GM18867 (cell line): ENCODE data around the gene MAP3K3.
"Not testable (repeated sequence)": the region's sequence is repeated elsewhere in the genome, so short reads cannot be mapped to it uniquely, and the experiment has no call there.

Experiments
- ATAC-seq: cut with Tn5 transposase; IDR thresholded peaks from one replicate; pipeline ENCODE4 v1.9.1; 2021; ENCODE audit warnings: mild to moderate bottlenecking, moderate library complexity; ENCODE audit not compliant: unreplicated experiment

MAP3K3 gene

GRCh38 chr17:63703556-63704258, 81.5 kb downstream of the MAP3K3 start:
- ATAC-seq, result no peak

GRCh38 chr17:63704259-63704576, 82.0 kb downstream of the MAP3K3 start:
- no peak for ATAC-seq

GRCh38 chr17:63704836-63705235, 82.6 kb downstream of the MAP3K3 start:
- ATAC-seq, result no peak

GRCh38 chr17:63705657-63706056, 83.4 kb downstream of the MAP3K3 start:
- no peak for ATAC-seq

GRCh38 chr17:63706336-63707082, 84.3 kb downstream of the MAP3K3 start:
- ATAC-seq, result no peak

- no peak for ATAC-seq
These were observed 84.9 kb downstream of the MAP3K3 start for GRCh38 chr17:63707151-63707550.

GRCh38 chr17:63709110-63709509, 86.9 kb downstream of the MAP3K3 start:
- ATAC-seq, result no peak

GRCh38 chr17:63714550-63715277, 92.5 kb downstream of the MAP3K3 start:
- no peak for ATAC-seq

- ATAC-seq, result no peak
These were observed 94.2 kb downstream of the MAP3K3 start for GRCh38 chr17:63716426-63716825.

GRCh38 chr17:63718988-63719387, 96.8 kb downstream of the MAP3K3 start:
- no peak for ATAC-seq

GRCh38 chr17:63720194-63720593, 98.0 kb downstream of the MAP3K3 start:
- not testable (repeated sequence) for ATAC-seq

GRCh38 chr17:63722403-63722802, 100.2 kb downstream of the MAP3K3 start:
- ATAC-seq, result no peak

- ATAC-seq, result no peak
These were observed 113.5 kb downstream of the MAP3K3 start for GRCh38 chr17:63735691-63736090.

GRCh38 chr17:63740464-63741142, 118.4 kb downstream of the MAP3K3 start:
- ATAC-seq, result no peak

- ATAC-seq, result peak; percentile 24
These were observed 118.9 kb downstream of the MAP3K3 start for GRCh38 chr17:63741143-63741407.

GRCh38 chr17:63741408-63742173, 119.4 kb downstream of the MAP3K3 start, which contains the start of gene STRADA:
TSS of gene STRADA (minus strand) at chr17:63741799. CDS start at chr17:63728369, 13,430 bp downstream.
- peak; percentile 89 for ATAC-seq
